Measurements from ENCODE around the gene ZFX. TPM values are rescaled to one million over a fixed set of nuclear protein-coding genes. Genes with fewer than 3 reads are reported as not detected.
A peak's percentile ranks its signal among the peaks of the same experiment; 100 is the strongest.

Gene ZFX
- total RNA-seq, 1 donor from 2014 or later: 59.1 TPM

DNA sequence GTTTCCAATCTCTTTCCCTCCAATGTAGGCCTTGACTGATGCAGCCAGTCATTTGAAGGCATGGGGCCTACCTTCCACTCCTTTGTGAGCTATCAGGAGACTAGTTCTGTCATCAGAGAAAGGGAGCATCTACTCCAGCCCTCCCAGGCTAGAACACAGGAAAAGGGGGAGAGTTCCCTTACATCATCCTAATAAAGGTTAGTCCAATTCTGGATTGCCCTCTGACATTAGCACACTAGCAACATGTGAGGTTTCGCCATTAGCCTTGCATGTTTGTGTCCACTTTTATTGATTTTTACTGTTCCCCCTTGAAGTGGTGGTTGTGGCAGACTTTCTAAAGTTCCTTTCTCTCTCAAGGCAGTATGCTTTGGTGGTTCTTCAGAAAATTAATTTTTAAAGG, 67.3 kb downstream of the ZFX start:
- no peak overlapping the region for H3K27ac Mint-ChIP-seq
- no peak overlapping the region for H3K4me3 Mint-ChIP-seq
- Histone ChIP-seq H3K4me3 (no peak overlapping the region), H3F3A (ENCODE audit: low read depth) (peaks cover 28% of the 10 kb centered on the region), H3K36me3 (peaks cover 7% of the 10 kb centered on the region), H3K27ac (peak overlapping the region; percentile 31), H3K9ac (no peak overlapping the region), H4K20me1 (ENCODE audit: low read depth) (no peaks in the 10 kb centered on the region), H2AFZ (replicated peaks) (no peak overlapping the region), H3K79me2 (ENCODE audit: low read depth) (no peaks in the 10 kb centered on the region), H3K4me2 (no peak overlapping the region), H3K4me1 (peaks cover 10% of the 10 kb centered on the region), H3K9me3 (ENCODE audit: low read depth) (no peaks in the 10 kb centered on the region), H3K27me3 (no peaks in the 10 kb centered on the region)
- H3K27me3 Mint-ChIP-seq (ENCODE audit: insufficient read depth, low read depth): no peaks in the 10 kb centered on the region
- no peaks in the 10 kb centered on the region for H3K4me1 Mint-ChIP-seq
- peaks cover 16% of the 10 kb centered on the region for H3K36me3 Mint-ChIP-seq
- TF ChIP-seq EZH2phosphoT487 (IDR thresholded peaks at IDR 0.05) (no peak), EZH2 (IDR thresholded peaks at IDR 0.05) (no peak)
- TF ChIP-seq, protein P1, sequence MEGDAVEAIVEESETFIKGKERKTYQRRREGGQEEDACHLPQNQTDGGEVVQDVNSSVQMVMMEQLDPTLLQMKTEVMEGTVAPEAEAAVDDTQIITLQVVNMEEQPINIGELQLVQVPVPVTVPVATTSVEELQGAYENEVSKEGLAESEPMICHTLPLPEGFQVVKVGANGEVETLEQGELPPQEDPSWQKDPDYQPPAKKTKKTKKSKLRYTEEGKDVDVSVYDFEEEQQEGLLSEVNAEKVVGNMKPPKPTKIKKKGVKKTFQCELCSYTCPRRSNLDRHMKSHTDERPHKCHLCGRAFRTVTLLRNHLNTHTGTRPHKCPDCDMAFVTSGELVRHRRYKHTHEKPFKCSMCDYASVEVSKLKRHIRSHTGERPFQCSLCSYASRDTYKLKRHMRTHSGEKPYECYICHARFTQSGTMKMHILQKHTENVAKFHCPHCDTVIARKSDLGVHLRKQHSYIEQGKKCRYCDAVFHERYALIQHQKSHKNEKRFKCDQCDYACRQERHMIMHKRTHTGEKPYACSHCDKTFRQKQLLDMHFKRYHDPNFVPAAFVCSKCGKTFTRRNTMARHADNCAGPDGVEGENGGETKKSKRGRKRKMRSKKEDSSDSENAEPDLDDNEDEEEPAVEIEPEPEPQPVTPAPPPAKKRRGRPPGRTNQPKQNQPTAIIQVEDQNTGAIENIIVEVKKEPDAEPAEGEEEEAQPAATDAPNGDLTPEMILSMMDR (IDR thresholded peaks at IDR 0.05): no peak
- H3K9me3 Mint-ChIP-seq: peaks cover 2% of the 10 kb centered on the region
- no peak for DNase-seq (ENCODE audit: low spot score)

DNA sequence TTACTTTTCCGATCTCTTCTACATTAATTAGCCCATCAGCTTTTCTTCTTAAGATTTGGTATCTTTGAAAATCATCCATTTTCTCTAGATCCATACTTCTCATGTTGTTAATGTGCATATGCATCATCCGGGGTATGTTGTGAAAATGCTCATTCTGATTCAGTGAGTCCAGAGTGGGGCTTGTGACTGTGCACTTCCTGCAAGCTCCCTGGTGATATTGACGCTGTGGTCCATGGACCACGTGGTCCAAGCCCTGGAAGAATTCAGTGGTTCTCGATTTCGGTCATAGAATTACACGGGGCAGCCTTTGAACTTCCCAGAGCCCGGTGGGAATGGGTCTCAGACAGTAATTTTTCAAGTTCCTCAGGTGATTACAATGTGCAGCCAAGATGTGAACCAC, 69.8 kb downstream of the ZFX start:
- Histone ChIP-seq H3K9me3 (ENCODE audit: low read depth) (no peaks in the 10 kb centered on the region), H3K79me2 (ENCODE audit: low read depth) (no peaks in the 10 kb centered on the region), H2AFZ (replicated peaks) (no peak overlapping the region), H3K4me3 (no peak overlapping the region), H3K36me3 (peaks cover 4% of the 10 kb centered on the region), H3K4me1 (peaks cover 10% of the 10 kb centered on the region), H3K27ac (no peak overlapping the region), H3K9ac (no peak overlapping the region), H4K20me1 (ENCODE audit: low read depth) (no peaks in the 10 kb centered on the region), H3F3A (ENCODE audit: low read depth) (peaks cover 24% of the 10 kb centered on the region), H3K4me2 (no peak overlapping the region), H3K27me3 (no peaks in the 10 kb centered on the region)
- peaks cover 2% of the 10 kb centered on the region for H3K9me3 Mint-ChIP-seq
- H3K27ac Mint-ChIP-seq: no peak overlapping the region
- DNase-seq (ENCODE audit: low spot score): no peak
- H3K27me3 Mint-ChIP-seq (ENCODE audit: insufficient read depth, low read depth): no peaks in the 10 kb centered on the region
- peaks cover 8% of the 10 kb centered on the region for H3K36me3 Mint-ChIP-seq
- TF ChIP-seq EZH2phosphoT487 (IDR thresholded peaks at IDR 0.05) (no peak), EZH2 (IDR thresholded peaks at IDR 0.05) (no peak)
- TF ChIP-seq, protein P1 (IDR thresholded peaks at IDR 0.05): no peak
- H3K4me3 Mint-ChIP-seq: no peak overlapping the region
- H3K4me1 Mint-ChIP-seq: no peaks in the 10 kb centered on the region

DNA sequence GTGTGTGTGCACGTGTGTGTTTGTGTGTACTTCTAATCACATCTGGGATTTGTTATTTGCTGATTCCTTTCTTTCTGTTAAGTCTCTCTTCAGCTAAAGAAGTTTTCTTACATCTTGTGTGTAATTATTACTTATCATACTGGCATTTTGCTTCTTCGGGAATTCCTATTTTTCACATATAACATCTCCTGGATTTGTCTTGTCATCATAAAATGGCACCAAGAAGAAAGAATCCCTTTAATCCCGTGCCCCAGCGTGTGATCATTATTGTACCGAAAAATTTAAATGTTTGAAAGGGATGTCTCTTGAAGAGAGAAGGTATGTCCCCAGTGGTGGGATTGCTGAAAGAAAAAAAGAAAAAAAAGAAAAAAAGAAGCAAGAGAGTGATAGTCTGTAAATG, 72.3 kb downstream of the ZFX start:
- no peak overlapping the region for H3K4me3 ChIP-seq
- no peak for DNase-seq (ENCODE audit: low spot score)
- peaks cover 2% of the 10 kb centered on the region for H3K36me3 Mint-ChIP-seq

More for the DNA sequence above, 72.3 kb downstream of the ZFX start:
- Mint-ChIP-seq H3K9me3 (peaks cover 15% of the 10 kb centered on the region), H3K27ac (no peak overlapping the region), H3K4me1 (no peaks in the 10 kb centered on the region), H3K4me3 (no peak overlapping the region), H3K27me3 (ENCODE audit: insufficient read depth, low read depth) (no peaks in the 10 kb centered on the region)
- no peaks in the 10 kb centered on the region for H3K79me2 ChIP-seq (ENCODE audit: low read depth)
- H3K27ac ChIP-seq: no peak overlapping the region
- no peaks in the 10 kb centered on the region for H3F3A ChIP-seq (ENCODE audit: low read depth)
- H2AFZ ChIP-seq (replicated peaks): no peak overlapping the region
- H3K4me1 ChIP-seq: no peaks in the 10 kb centered on the region
- H4K20me1 ChIP-seq (ENCODE audit: low read depth): no peaks in the 10 kb centered on the region
- H3K36me3 ChIP-seq: no peaks in the 10 kb centered on the region
- TF ChIP-seq, protein P1 (IDR thresholded peaks at IDR 0.05): no peak
- TF ChIP-seq EZH2phosphoT487 (IDR thresholded peaks at IDR 0.05) (no peak), EZH2 (IDR thresholded peaks at IDR 0.05) (no peak)
- H3K9ac ChIP-seq: no peak overlapping the region
- no peaks in the 10 kb centered on the region for H3K27me3 ChIP-seq
- H3K4me2 ChIP-seq: no peak overlapping the region
- H3K9me3 ChIP-seq (ENCODE audit: low read depth): no peaks in the 10 kb centered on the region

All from neural progenitor cell (in vitro differentiated cells).